Fibroblast of lung (primary cell): Measurements from ENCODE around the gene B3GNT8.

Experiments
- EZH2 ChIP-seq: IDR thresholded peaks from 2 replicates; pipeline ENCODE4 v1.5.1; 2012; ENCODE audit warnings: low read length, control low read depth, mild to moderate bottlenecking; ENCODE audit errors: missing control alignments
- TF ChIP-seq, protein P1 (sequence below), 2 donors: IDR thresholded peaks in 1 of 2; conservative IDR thresholded peaks in 1 of 2; 1 replicate in 1 of 2; 2 replicates in 1 of 2; pipeline ENCODE4 v1.5.1; 2011 to 2012; ENCODE audit warnings: low read length in 2 of 2, control low read depth in 1 of 2, inconsistent platforms in 1 of 2, low read depth in 1 of 2, mild to moderate bottlenecking in 1 of 2

DNA sequence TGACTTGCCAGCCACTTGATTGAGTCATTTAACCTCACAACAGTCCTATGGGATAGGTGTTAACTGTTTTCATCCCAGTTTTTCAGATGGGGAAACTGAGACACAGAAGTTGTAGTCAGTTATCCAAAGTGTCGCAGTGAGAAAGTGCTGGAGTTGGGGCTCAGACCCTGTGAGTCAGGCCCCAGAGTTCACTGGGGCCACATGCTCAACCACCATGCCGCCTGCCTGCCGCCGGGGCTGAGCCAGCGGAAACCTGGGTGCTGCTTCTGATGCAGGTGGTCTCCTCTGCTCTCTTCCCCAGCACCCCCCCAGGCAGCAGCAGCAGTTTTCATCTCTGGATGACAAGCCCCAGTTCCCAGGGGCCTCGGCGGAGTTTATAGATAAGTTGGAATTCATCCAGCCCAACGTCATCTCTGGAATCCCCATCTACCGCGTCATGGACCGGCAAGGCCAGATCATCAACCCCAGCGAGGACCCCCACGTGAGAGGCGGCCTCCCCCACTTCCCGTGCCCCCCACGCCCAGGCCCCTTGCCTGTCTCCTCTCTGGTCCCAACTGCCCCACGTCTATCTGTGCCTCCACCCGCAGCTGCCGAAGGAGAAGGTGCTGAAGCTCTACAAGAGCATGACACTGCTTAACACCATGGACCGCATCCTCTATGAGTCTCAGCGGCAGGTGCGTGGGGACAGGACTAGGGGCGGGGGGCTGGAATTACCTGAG is 16.7 kb downstream of the B3GNT8 start:
- TF ChIP-seq, protein P1, sequence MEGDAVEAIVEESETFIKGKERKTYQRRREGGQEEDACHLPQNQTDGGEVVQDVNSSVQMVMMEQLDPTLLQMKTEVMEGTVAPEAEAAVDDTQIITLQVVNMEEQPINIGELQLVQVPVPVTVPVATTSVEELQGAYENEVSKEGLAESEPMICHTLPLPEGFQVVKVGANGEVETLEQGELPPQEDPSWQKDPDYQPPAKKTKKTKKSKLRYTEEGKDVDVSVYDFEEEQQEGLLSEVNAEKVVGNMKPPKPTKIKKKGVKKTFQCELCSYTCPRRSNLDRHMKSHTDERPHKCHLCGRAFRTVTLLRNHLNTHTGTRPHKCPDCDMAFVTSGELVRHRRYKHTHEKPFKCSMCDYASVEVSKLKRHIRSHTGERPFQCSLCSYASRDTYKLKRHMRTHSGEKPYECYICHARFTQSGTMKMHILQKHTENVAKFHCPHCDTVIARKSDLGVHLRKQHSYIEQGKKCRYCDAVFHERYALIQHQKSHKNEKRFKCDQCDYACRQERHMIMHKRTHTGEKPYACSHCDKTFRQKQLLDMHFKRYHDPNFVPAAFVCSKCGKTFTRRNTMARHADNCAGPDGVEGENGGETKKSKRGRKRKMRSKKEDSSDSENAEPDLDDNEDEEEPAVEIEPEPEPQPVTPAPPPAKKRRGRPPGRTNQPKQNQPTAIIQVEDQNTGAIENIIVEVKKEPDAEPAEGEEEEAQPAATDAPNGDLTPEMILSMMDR (conservative IDR thresholded peaks at IDR 0.05 in 1 of 2, IDR thresholded peaks at IDR 0.05 in 1 of 2; ENCODE audit: low read depth in 1 of 2, low read length in 2 of 2): no peak
- no peak for TF ChIP-seq EZH2
